ENCODE data around the gene ARHGAP42.

Gene ARHGAP42

DNA sequence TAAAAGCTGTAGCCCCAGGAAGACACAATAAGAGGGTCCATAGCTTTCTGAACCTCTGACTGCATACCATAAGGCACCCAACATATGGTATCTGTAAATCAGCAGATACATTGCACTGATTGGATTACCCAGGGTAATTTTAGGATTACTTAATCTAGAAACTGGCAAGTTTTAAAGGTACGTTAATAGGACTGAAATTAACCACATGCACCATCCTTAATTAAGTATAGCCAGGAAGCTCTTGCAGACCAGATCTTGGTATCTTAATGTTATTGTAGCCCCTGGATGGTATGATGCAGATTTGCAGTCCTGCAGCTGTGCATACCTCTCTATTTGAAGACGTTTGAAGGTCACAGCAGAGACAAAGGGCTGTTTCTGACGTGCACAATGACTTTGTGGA is 72.8 kb downstream of the ARHGAP42 start:
- no peak for DNase-seq (ENCODE audit: low read depth in 2 of 2)

GRCh38 chr11:100760744-100761143 is 73.7 kb downstream of the ARHGAP42 start:
- no peak for DNase-seq (ENCODE audit: low read depth in 2 of 2)

GRCh38 chr11:100761841-100762240 is 74.8 kb downstream of the ARHGAP42 start:
- DNase-seq (ENCODE audit: low read depth in 2 of 2) = no peak

- no peak for DNase-seq (ENCODE audit: low read depth in 2 of 2)
These were observed 79.7 kb downstream of the ARHGAP42 start for GRCh38 chr11:100766764-100767163.

DNA sequence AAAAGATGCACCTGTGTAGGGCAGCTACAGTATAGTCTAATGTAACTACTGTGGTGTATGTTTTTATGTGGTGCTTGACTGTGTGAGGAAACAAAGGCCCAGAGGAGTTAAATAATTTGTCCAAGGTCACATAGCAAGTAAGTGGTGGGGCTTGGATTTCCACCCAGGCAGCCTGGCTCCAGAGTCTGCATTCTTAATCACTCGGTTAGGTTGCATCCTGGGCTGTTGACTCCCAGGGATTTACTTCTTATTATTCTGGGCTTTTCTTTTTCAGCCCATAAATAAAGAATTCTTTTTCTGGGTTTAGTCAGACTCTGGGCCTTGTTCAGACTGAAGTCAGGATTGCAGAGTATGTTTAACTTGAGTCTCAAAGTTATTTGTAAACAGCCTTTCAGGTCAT is 82.1 kb downstream of the ARHGAP42 start:
- no peak for DNase-seq (ENCODE audit: low read depth in 2 of 2)

- no peak for DNase-seq (ENCODE audit: low read depth in 2 of 2)
These were observed 82.5 kb downstream of the ARHGAP42 start for GRCh38 chr11:100769617-100770016.

- DNase-seq (ENCODE audit: low read depth in 2 of 2) = no peak
These were observed 87.0 kb downstream of the ARHGAP42 start for GRCh38 chr11:100774132-100774531.

- no peak for DNase-seq (ENCODE audit: low read depth in 2 of 2)
These were observed 87.8 kb downstream of the ARHGAP42 start for GRCh38 chr11:100774859-100775258.

DNA sequence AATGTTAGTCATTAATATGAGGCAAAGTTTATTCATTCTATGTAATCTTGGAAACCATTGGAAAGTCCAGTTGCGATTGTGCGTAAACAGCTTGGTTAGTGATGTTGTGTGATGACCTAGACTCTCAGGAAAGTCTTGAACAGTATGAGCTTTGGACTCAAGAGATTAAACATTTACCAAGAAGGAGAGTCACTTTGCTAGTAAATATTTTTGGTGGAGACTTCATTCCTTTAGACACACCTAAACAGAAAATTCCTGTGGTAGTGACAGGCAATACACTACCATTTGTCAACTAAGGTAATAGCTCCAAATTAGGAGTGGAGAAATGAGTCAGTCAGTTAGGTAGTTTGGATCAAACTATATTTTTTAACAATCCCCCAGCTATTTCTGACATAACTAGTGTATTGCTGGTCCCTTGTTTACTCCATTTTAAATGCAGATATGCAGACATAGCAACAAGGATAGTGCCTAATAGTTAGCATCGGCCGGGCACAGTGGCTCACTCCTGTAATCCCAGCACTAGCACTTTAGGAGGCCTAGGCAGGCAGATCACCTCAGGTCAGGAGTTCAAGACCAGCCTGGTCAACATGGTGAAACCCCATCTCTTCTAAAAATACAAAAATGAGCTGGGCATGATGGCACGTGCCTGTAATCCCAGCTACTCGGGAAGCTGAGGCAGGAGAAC is 89.3 kb downstream of the ARHGAP42 start:
- DNase-seq (ENCODE audit: low read depth in 2 of 2) = no peak

DNA sequence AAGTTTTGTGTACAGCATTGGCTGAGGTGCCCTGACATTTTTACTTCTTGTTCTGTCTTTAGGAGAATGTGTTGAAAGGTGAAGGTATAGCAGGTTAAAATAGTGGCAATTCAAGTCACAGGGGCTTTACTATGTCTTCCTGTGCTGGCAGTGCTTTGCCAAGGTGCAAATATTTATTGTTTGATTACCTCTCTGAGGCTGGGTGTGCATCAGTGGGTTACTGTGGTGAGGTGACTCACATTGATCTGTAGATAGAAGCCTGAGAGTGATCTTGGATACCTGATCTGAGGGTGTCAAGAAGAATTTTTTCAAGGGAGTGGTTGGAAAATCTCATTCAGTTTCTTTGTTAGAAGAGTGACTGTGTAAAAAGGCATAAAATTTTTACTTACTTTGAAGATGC is 90.0 kb downstream of the ARHGAP42 start:
- DNase-seq (ENCODE audit: low read depth in 2 of 2) = no peak

- DNase-seq (ENCODE audit: low read depth in 2 of 2) = no peak
These were observed 90.6 kb downstream of the ARHGAP42 start for GRCh38 chr11:100777736-100778135.

DNA sequence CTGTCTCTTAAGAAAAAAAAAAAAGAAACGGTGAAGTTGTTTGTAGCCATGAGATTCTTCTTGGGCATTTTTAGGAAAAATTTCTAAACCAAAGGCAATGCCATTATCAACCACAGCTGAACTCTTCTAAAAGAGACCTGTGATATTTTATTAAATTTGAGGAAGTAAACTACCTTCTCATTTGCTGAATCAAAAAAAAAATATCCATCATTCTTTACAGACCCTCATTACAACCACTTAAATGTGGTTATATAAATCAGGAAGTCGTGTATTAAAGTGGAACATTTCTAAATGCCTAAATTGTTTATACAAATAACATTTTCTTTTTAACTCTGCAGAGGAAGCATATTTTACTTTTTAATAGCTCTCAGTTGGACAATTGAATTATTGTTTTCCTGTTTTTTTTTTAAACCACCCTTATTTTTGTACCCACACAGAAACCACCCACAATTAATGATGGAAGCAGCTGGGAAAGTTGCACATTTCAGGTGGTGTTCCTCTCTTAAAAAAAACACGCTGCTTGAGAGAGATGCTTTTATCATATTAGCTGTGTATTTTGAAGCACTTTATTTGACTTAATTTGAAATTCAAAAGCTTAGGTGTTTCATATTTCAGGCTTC is 91.2 kb downstream of the ARHGAP42 start:
- DNase-seq (ENCODE audit: low read depth in 2 of 2) = no peak

DNA sequence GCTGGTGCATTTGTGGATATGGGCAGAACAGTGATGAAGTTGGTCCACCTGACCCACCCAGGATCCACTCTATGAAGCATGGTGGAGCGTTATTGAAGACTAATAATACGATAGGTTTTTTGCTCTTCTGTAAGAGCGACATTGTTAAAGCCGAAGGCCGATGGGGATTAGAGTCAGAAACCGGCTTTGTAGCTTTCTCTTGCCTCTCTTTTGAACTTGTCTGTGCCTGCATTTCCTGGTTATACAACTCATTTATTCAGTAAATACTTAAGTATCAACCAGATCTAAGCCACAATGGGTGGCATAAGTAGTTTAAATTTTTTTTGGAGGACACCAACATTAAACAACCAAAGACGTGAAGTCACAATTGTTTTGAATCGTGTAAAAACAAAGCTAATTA is 93.4 kb downstream of the ARHGAP42 start:
- no peak for DNase-seq (ENCODE audit: low read depth in 2 of 2)

DNA sequence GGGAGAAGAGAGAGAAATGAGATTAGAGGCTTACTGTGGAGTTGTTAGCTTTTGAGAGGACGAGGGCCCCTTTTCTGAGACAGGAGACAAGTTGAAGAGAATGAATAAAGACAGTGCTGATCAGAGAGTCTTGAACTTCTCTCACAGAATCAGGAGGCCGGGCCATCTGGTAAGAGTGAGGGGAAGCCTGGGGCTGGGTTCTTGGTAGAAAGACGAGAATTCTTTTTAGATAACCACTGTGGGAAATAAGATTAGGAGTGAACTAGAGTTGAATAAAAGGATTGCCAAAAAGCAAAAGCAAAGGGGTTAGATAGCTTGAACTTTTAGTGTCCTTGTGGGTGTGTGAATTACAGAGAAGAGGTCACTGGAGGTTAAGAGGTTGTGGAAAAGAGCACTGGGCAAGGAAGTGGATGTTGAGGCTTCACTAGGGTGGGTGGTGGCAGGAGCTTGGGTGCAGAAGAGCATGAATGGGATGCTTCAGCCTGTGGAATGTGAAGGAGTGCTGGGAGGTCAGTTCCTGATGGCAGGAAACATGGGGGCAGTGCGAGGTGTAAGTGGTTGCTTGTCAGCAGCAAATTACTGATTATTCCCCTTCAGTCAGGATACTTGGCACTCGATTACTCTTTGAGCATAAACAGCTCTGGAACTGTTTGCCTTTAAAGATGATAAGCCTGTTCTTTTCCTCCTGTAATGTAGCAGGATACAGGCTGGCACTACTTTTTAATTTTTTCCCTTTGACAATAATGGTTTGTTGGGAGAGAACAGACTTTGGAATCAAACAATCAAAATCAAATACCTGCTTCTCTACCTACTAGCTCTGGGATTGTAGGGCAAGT is 98.3 kb downstream of the ARHGAP42 start:
- no peak for DNase-seq (ENCODE audit: low read depth in 2 of 2)

DNA sequence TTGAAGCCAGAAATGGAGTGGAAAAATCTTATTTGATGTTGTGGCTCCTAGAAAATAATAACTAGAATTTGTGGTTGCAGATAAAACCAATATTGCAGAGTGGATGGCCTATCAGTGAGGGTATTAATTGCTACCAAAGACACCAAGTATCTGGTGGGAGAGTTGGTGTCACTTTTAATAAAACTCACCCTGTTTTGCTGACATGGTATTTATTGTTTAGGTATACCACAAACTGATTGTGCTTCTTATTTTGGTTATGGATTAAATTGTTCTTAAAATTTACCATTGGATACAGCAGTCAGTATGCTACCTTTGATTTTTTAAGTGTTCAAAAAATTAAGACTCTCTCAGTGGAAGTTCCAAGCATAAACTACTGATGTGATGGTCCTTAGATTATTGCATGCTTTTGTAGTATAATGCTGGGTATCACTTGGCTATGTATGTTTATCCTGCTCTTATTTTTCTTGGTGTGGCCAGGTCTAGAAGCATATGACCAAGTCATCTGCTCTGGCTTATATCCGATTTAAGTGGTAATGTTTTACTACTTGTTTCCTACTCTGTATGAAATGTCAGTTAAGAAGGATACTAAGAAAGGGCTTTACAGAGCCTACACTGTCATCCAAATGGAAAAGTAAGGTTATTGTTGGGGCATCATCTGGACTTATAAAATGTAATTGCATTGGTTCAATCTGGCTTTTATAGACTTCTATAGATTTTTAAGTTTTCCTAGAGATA is 101.6 kb downstream of the ARHGAP42 start:
- no peak for DNase-seq (ENCODE audit: low read depth in 2 of 2)

- DNase-seq (ENCODE audit: low read depth in 2 of 2) = no peak
These were observed 102.4 kb downstream of the ARHGAP42 start for GRCh38 chr11:100789500-100789899.

GRCh38 chr11:100790073-100790472 is 103.0 kb downstream of the ARHGAP42 start:
- DNase-seq (ENCODE audit: low read depth in 2 of 2) = no peak

- no peak for DNase-seq (ENCODE audit: low read depth in 2 of 2)
These were observed 104.0 kb downstream of the ARHGAP42 start for GRCh38 chr11:100791103-100791502.

DNA sequence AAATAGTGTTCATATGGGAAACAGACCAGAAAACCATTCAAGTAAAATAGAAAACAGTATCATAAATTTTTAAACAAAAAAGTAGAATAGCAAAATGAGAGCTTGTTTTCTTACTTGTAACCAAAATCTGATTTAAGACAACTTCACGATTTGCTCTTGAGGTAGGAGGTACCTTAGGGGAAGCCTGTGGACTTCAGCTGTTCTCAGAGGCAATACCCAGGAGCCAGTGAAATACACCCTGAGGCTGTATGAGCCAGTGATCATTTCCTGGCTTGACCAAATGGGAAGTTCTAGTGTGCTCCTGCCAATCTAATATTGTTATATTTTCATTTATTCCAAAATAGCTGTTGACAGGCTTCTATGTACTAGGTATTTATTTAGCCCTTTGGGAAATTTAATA is 104.8 kb downstream of the ARHGAP42 start:
- DNase-seq (ENCODE audit: low read depth in 2 of 2) = no peak

DNA sequence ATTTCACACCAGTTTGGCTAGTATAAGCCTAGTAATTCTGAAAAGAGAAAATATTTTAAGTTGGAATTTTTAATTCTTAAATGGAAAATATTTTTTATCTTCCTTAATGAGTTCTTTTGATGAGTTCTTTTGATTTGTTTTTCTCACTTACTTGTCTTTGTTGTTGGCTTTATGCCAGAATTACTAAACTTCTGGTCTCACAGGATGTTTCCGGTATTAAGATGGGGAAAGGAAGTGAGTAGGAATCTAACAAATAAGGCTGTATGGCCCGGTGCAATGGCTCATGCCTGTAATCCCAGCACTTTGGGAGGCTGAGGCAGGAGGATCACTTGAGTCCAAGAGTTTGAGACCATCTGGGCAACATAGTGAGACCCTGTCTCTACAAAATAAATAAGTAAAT is 106.4 kb downstream of the ARHGAP42 start:
- no peak for DNase-seq (ENCODE audit: low read depth in 2 of 2)

GRCh38 chr11:100794446-100794845 is 107.4 kb downstream of the ARHGAP42 start:
- no peak for DNase-seq (ENCODE audit: low read depth in 2 of 2)

DNA sequence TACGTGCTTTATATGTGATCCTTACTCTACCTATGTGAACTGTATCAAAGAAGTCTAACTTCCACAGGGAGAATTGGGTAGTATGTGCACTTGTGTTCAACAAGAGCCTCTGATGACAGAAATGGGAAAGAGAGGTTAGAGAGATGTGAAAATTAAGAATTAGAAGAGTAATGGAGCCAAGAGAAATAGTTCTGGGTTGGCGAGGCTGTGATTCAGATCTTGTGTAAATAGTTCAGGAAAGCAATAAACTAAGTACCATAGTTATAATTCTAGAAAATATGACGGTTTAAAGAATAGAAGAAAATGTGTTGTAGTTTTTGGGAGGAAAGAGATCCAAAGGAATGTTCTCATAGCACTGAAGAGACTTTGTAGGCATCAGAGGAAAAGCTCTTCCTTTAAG is 112.4 kb downstream of the ARHGAP42 start:
- DNase-seq (ENCODE audit: low read depth in 2 of 2) = no peak

All from stimulated activated CD4-positive, alpha-beta T cell treated with anti-CD3 and anti-CD28 coated beads, Interleukin-4, amount 100 ng/mL, for 48 hours (primary cell).